SU-DHL-6 (cell line): Measurements from ENCODE around the gene CASK.

Source experiments
- H2AFZ ChIP-seq: fragments of 200-600 bp; sonication (generic); 2 replicates; pipeline ENCODE4 v1.6.1; 2014; ENCODE audit warnings: low read depth, mild to moderate bottlenecking, moderate library complexity, mixed read lengths, antibody characterized with exemption, low read length; ENCODE audit not compliant: severe bottlenecking
- H3F3A ChIP-seq: fragments of 200-600 bp; shearing (Covaris generic); 2 replicates; pipeline ENCODE4 v1.6.0; 2016; ENCODE audit warnings: antibody characterized with exemption, mild to moderate bottlenecking; ENCODE audit not compliant: insufficient read depth
- H3K27ac ChIP-seq: fragments of 200-600 bp; sonication (generic); 2 replicates; pipeline ENCODE4 v1.5.1; 2016; ENCODE audit warnings: low read depth, mild to moderate bottlenecking, low read length, moderate library complexity, mixed read lengths
- H3K27me3 ChIP-seq: fragments of 200-600 bp; sonication (generic), shearing (Covaris generic); 2 replicates; pipeline ENCODE4 v1.6.0; 2014; ENCODE audit warnings: mild to moderate bottlenecking, low read length
- H3K36me3 ChIP-seq: fragments of 200-600 bp; sonication (generic); 2 replicates; pipeline ENCODE4 v1.6.1; 2014; ENCODE audit warnings: mild to moderate bottlenecking, low read length, mixed read lengths
- H3K4me2 ChIP-seq: fragments of 300-600, 200-600 bp; shearing (Covaris generic), sonication (generic); 2 replicates; pipeline ENCODE4 v1.6.0; 2014; ENCODE audit warnings: low read length, low read depth, mild to moderate bottlenecking; ENCODE audit not compliant: poor library complexity, severe bottlenecking
- H3K4me3 ChIP-seq: fragments of 200-600 bp; sonication (generic); 2 replicates; pipeline ENCODE4 v1.5.1; 2014; ENCODE audit warnings: antibody characterized with exemption, low read length, mild to moderate bottlenecking, mixed read lengths; ENCODE audit not compliant: insufficient read depth, poor library complexity, severe bottlenecking
- H3K79me2 ChIP-seq: fragments of 200-600 bp; sonication (generic); 2 replicates; pipeline ENCODE4 v1.6.1; 2014; ENCODE audit warnings: mild to moderate bottlenecking, low read length, moderate library complexity; ENCODE audit not compliant: insufficient read depth
- H3K9ac ChIP-seq: fragments of 200-600 bp; sonication (generic); 2 replicates; pipeline ENCODE4 v1.7.0; 2014; ENCODE audit warnings: mild to moderate bottlenecking, low read length
- H3K9me2 ChIP-seq: fragments of 200-600 bp; sonication (generic); replicated peaks from 2 replicates; pipeline ENCODE4 v1.6.1; 2014; ENCODE audit warnings: low read length; ENCODE audit not compliant: insufficient read depth
- H3K9me3 ChIP-seq: fragments of 200-600 bp; sonication (generic); 2 replicates; pipeline ENCODE4 v1.6.1; 2014; ENCODE audit warnings: low read length, mixed read lengths; ENCODE audit not compliant: insufficient read depth
- H4K20me1 ChIP-seq: fragments of 200-600 bp; sonication (generic); 2 replicates; pipeline ENCODE4 v1.6.1; 2014; ENCODE audit warnings: low read depth, mild to moderate bottlenecking, antibody characterized with exemption, low read length, moderate library complexity, mixed read lengths
- CTCF ChIP-seq: fragments of 200-600 bp; sonication (generic); IDR thresholded peaks from one replicate; pipeline ENCODE4 v1.5.1; 2017; ENCODE audit warnings: antibody characterized with exemption, mild to moderate bottlenecking, low read length, moderate library complexity; ENCODE audit not compliant: insufficient read depth, poor library complexity, severe bottlenecking
- EZH2phosphoT487 ChIP-seq: fragments of 200-600 bp; sonication (generic), shearing (Covaris generic); conservative IDR thresholded peaks from 2 replicates; pipeline ENCODE4 v1.6.1; 2018; ENCODE audit warnings: mild to moderate bottlenecking, antibody characterized with exemption, low read length, moderate library complexity, mixed read lengths

Gene CASK

GRCh38 chrX:41877167-41877566, 46.2 kb downstream of the CASK start:
- no peak overlapping the region for H3K9ac ChIP-seq
- H3K79me2 ChIP-seq = peaks cover 46% of the 10 kb centered on the region
- H3K27ac ChIP-seq = no peak overlapping the region
- no peaks in the 10 kb centered on the region for H3K36me3 ChIP-seq
- H4K20me1 ChIP-seq = no peaks in the 10 kb centered on the region
- H3K9me2 ChIP-seq = no peaks in the 10 kb centered on the region
- H3K4me3 ChIP-seq = no peak overlapping the region
- TF ChIP-seq CTCF (no peak), EZH2phosphoT487 (no peak)
- no peak overlapping the region for H2AFZ ChIP-seq
- H3K27me3 ChIP-seq = no peaks in the 10 kb centered on the region
- H3F3A ChIP-seq = no peaks in the 10 kb centered on the region
- no peaks in the 10 kb centered on the region for H3K9me3 ChIP-seq
- H3K4me2 ChIP-seq = no peak overlapping the region

- H3K4me3 ChIP-seq = no peak overlapping the region
- H3K9me3 ChIP-seq = no peaks in the 10 kb centered on the region
- no peaks in the 10 kb centered on the region for H3K36me3 ChIP-seq
- H4K20me1 ChIP-seq = no peaks in the 10 kb centered on the region
- TF ChIP-seq EZH2phosphoT487 (no peak), CTCF (no peak)
- H3K79me2 ChIP-seq = peaks cover 47% of the 10 kb centered on the region
- no peak overlapping the region for H2AFZ ChIP-seq
- H3K27me3 ChIP-seq = no peaks in the 10 kb centered on the region
- H3K9ac ChIP-seq = no peak overlapping the region
- H3K4me2 ChIP-seq = no peak overlapping the region
- H3K27ac ChIP-seq = no peak overlapping the region
- H3F3A ChIP-seq = no peaks in the 10 kb centered on the region
- H3K9me2 ChIP-seq = no peaks in the 10 kb centered on the region
Observed at GRCh38 chrX:41875142-41875541, 48.2 kb downstream of the CASK start.

DNA sequence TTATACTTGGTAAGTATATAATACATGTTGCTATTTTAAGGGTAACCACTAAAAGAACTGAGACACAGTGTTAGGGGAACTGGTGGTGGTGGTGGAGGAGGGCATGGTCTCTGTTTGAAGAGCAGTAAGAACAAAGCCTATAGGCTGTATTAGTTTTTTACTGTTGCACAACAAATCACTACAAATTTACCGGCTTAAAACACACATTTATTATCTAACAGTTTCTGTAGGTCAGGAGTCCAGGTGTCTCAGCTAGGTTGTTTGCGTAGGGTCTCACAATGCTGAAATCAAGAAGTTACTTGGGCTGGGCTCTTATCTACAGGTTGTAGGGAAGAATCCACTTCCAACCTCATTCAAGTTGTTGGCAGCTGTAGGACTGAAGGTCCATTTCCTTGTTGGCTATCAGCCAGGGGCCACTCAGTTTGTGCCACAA, 52.6 kb downstream of the CASK start:
- Histone ChIP-seq H3K9me2 (no peaks in the 10 kb centered on the region), H3K27me3 (no peaks in the 10 kb centered on the region), H3K4me2 (peak overlapping the region; percentile 30), H3K9ac (no peak overlapping the region), H3K79me2 (peaks cover 52% of the 10 kb centered on the region), H2AFZ (no peak overlapping the region), H3K9me3 (no peaks in the 10 kb centered on the region), H3K27ac (no peak overlapping the region), H3K4me3 (no peak overlapping the region), H3F3A (no peaks in the 10 kb centered on the region), H3K36me3 (no peaks in the 10 kb centered on the region), H4K20me1 (no peaks in the 10 kb centered on the region)
- TF ChIP-seq EZH2phosphoT487 (no peak), CTCF (no peak)
